Stimulated activated CD8-positive, alpha-beta memory T cell treated with anti-CD3 and anti-CD28 coated beads, Interleukin-15, amount 100 ng/mL, for 1 hour (primary cell): ENCODE results near the gene SOX6.

Experiments used
- DNase-seq: peaks from one replicate; pipeline ENCODE4 v3.0.0-alpha.2; 2020; ENCODE audit warnings: low read depth

SOX6 gene

GRCh38 chr11:16364254-16364653 lies 7.9 kb upstream of the SOX6 start:
- no peak for DNase-seq

GRCh38 chr11:16363706-16364105 lies 7.4 kb upstream of the SOX6 start:
- no peak for DNase-seq

GRCh38 chr11:16361108-16361865 lies 4.9 kb upstream of the SOX6 start:
- no peak for DNase-seq

GRCh38 chr11:16359369-16359768 lies 3.0 kb upstream of the SOX6 start:
- no peak for DNase-seq

- DNase-seq = no peak
Observed at GRCh38 chr11:16358726-16359125, 2.4 kb upstream of the SOX6 start.

GRCh38 chr11:16357775-16358174 lies 1.4 kb upstream of the SOX6 start:
- DNase-seq = no peak

GRCh38 chr11:16356761-16357393 lies 531 bp upstream of the SOX6 start:
- DNase-seq = no peak

GRCh38 chr11:16352707-16353106 lies 3.6 kb downstream of the SOX6 start:
- DNase-seq = no peak

GRCh38 chr11:16350125-16350524 lies 6.2 kb downstream of the SOX6 start:
- DNase-seq = no peak

- DNase-seq = no peak
Observed at GRCh38 chr11:16347928-16348685, 8.2 kb downstream of the SOX6 start.

- no peak for DNase-seq
Observed at GRCh38 chr11:16346975-16347374, 9.4 kb downstream of the SOX6 start.

GRCh38 chr11:16341853-16342252 lies 14.5 kb downstream of the SOX6 start:
- DNase-seq = no peak

- DNase-seq = no peak
Observed at GRCh38 chr11:16338393-16338792, 18.0 kb downstream of the SOX6 start.

GRCh38 chr11:16337421-16338213 lies 18.7 kb downstream of the SOX6 start:
- no peak for DNase-seq

- no peak for DNase-seq
Observed at GRCh38 chr11:16336721-16337120, 19.6 kb downstream of the SOX6 start.

GRCh38 chr11:16336204-16336603 lies 20.1 kb downstream of the SOX6 start:
- DNase-seq = no peak

GRCh38 chr11:16335236-16335962 lies 20.9 kb downstream of the SOX6 start:
- DNase-seq = no peak

- no peak for DNase-seq
Observed at GRCh38 chr11:16326679-16327297, 29.6 kb downstream of the SOX6 start.

GRCh38 chr11:16322190-16322589 lies 34.2 kb downstream of the SOX6 start:
- no peak for DNase-seq

- DNase-seq = no peak
Observed at GRCh38 chr11:16321148-16321547, 35.2 kb downstream of the SOX6 start.

- DNase-seq = no peak
Observed at GRCh38 chr11:16318320-16318719, 38.0 kb downstream of the SOX6 start.
